OCI-M1 (cell line): ENCODE results near the gene PCDHGA8.
"Not testable (repeated sequence)": the region's sequence is repeated elsewhere in the genome, so short reads cannot be mapped to it uniquely, and the experiment has no call there.

Experiments
- DNase-seq: peaks from one replicate; lab custom pipeline; 2025; lab: John Stamatoyannopoulos, UW

The PCDHGA8 gene

GRCh38 chr5:141392429-141393198 lies at the start of gene PCDHGA8:
Gene PCDHGA8 (plus strand): TSS chr5:141392633. CDS start chr5:141392814, 181 bp downstream.
- no peak for DNase-seq

- DNase-seq = no peak
These were observed 49.7 kb upstream of the PCDHGA8 start for GRCh38 chr5:141342773-141343172.

GRCh38 chr5:141343242-141343952 lies 49.0 kb upstream of the PCDHGA8 start, which contains the start of gene PCDHGA3:
Gene PCDHGA3 (plus strand): TSS chr5:141343829. CDS start chr5:141344034, 205 bp downstream.
- DNase-seq = peak; percentile 43

GRCh38 chr5:141343953-141344463 lies 48.4 kb upstream of the PCDHGA8 start:
- DNase-seq = no peak

GRCh38 chr5:141345327-141345726 lies 47.1 kb upstream of the PCDHGA8 start:
- DNase-seq = no peak

- DNase-seq = not testable (repeated sequence)
These were observed 46.4 kb upstream of the PCDHGA8 start for GRCh38 chr5:141346017-141346416.

GRCh38 chr5:141349917-141350619 lies 42.4 kb upstream of the PCDHGA8 start, which contains the start of gene PCDHGB1:
Gene PCDHGB1 (plus strand): TSS chr5:141350099. CDS start chr5:141350261, 162 bp downstream.
- DNase-seq = peak; percentile 82

- no peak for DNase-seq
These were observed 40.8 kb upstream of the PCDHGA8 start for GRCh38 chr5:141351591-141351990.

- peak; percentile 4 for DNase-seq
These were observed 37.4 kb upstream of the PCDHGA8 start, which contains the start of gene PCDHGA4 for GRCh38 chr5:141354900-141355469. Gene PCDHGA4 (plus strand): TSS chr5:141355021. CDS start chr5:141355108, 87 bp downstream.

GRCh38 chr5:141355641-141356040 lies 36.8 kb upstream of the PCDHGA8 start:
- DNase-seq = no peak

- no peak for DNase-seq
These were observed 36.3 kb upstream of the PCDHGA8 start for GRCh38 chr5:141356133-141356532.

- DNase-seq = no peak
These were observed 35.5 kb upstream of the PCDHGA8 start for GRCh38 chr5:141356950-141357349.

GRCh38 chr5:141359790-141360426 lies 32.5 kb upstream of the PCDHGA8 start, which contains the start of gene PCDHGB2:
Gene PCDHGB2 (plus strand): TSS chr5:141359994. CDS start chr5:141360136, 142 bp downstream.
- peak; percentile 50 for DNase-seq

- no peak for DNase-seq
These were observed 31.7 kb upstream of the PCDHGA8 start for GRCh38 chr5:141360685-141361084.

- DNase-seq = no peak
These were observed 29.7 kb upstream of the PCDHGA8 start for GRCh38 chr5:141362719-141363118.

GRCh38 chr5:141363952-141364660 lies 28.3 kb upstream of the PCDHGA8 start, which contains the start of gene PCDHGA5:
Gene PCDHGA5 (plus strand): TSS chr5:141364162. CDS start chr5:141364331, 169 bp downstream.
- no peak for DNase-seq

- DNase-seq = no peak
These were observed 26.2 kb upstream of the PCDHGA8 start for GRCh38 chr5:141366016-141366896.

GRCh38 chr5:141369994-141370848 lies 22.2 kb upstream of the PCDHGA8 start, which contains the start of gene PCDHGB3:
Gene PCDHGB3 (plus strand): TSS chr5:141370242. CDS start chr5:141370395, 153 bp downstream.
- DNase-seq = no peak
